H1 (cell line): ENCODE measurements around the gene MDFIC. TPM values are rescaled to one million over a fixed set of nuclear protein-coding genes. Genes with fewer than 3 reads are reported as not detected.

ENCODE experiments used
- CHD7 ChIP-seq: fragments of 300-600 bp; sonication (generic); IDR thresholded peaks from 2 replicates; pipeline ENCODE4 v1.7.1; 2012; ENCODE audit warnings: low read length, moderate library complexity, mild to moderate bottlenecking, inconsistent platforms; ENCODE audit not compliant: insufficient replicate concordance
- CTCF ChIP-seq, 3 experiments: IDR thresholded peaks; 1 replicate in 2 of 3; 2 replicates in 1 of 3; pipeline versions ENCODE4 v1.5.1 to v1.6.1; 2011; ENCODE audit warnings: low read length in 3 of 3, mild to moderate bottlenecking in 3 of 3, inconsistent platforms in 2 of 3, low read depth in 1 of 3, moderate library complexity in 1 of 3; ENCODE audit not compliant: insufficient read depth in 1 of 3; ENCODE audit errors: control extremely low read depth in 1 of 3
- JUND ChIP-seq: IDR thresholded peaks from 2 replicates; pipeline ENCODE4 v1.6.1; 2011; ENCODE audit warnings: mild to moderate bottlenecking, improper control_type of control experiment, low read length
- KDM1A ChIP-seq: fragments of 200-600, 300-600 bp; sonication (generic); IDR thresholded peaks from 2 replicates; pipeline ENCODE4 v1.7.1; 2016; ENCODE audit warnings: mild to moderate bottlenecking, low read length, borderline replicate concordance
- SP4 ChIP-seq: IDR thresholded peaks from 2 replicates; pipeline ENCODE4 v1.6.1; 2012; ENCODE audit warnings: low read length, inconsistent platforms
- polyA plus RNA-seq, 7 experiments: library from polyadenylated mRNA; depleted of rRNA in 3 of 7; stranded (reverse) in 5 of 7; unstranded in 2 of 7; fragments of >200 nt in 5 of 7; fragments of 200-250 nt in 2 of 7; gene quantifications; 1 replicate in 5 of 7; 2 replicates in 1 of 7; 4 replicates in 1 of 7; pipeline versions ENCODE4 v1.2.1 to v1.2.3, GENCODE V29; 2011 to 2013; ENCODE audit warnings: missing spikeins in 2 of 7, mixed read lengths in 2 of 7
- total RNA-seq: library from RNA; stranded (reverse); fragmentation: NEBNext Ultra II Directional; extraction: Animal tissue kit (Norgen Biotek cat#: 25700); gene quantifications from 2 replicates; pipeline ENCODE4 v1.2.1, GENCODE V29; 2021
- TF ChIP-seq, protein P1 (sequence below): IDR thresholded peaks from 2 replicates; pipeline ENCODE4 v1.6.1; 2012; ENCODE audit warnings: inconsistent platforms

Gene MDFIC
- total and polyA plus RNA-seq, 2 of the 8 experiments (the other 6 are each of a cell fraction or from before 2014, with no cell fraction given) = 2.3 to 11.4 TPM

GRCh38 chr7:114910787-114911186 is 11.1 kb upstream of the MDFIC start (continued):
- no peak for TF ChIP-seq CHD7
- TF ChIP-seq SP4 = no peak
- TF ChIP-seq KDM1A = no peak
- TF ChIP-seq CTCF (IDR thresholded peaks at IDR 0.05; ENCODE audit: control extremely low read depth in 1 of 3, insufficient read depth in 1 of 3, low read depth in 1 of 3, low read length in 3 of 3) = no peak
- TF ChIP-seq, protein P1, sequence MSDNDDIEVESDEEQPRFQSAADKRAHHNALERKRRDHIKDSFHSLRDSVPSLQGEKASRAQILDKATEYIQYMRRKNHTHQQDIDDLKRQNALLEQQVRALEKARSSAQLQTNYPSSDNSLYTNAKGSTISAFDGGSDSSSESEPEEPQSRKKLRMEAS = no peak
- no peak for TF ChIP-seq JUND
